Endodermal cell (in vitro differentiated cells): ENCODE results near the gene PHC2. TPM values are rescaled to one million over a fixed set of nuclear protein-coding genes. Genes with fewer than 3 reads are reported as not detected.

Source experiments
- DNase-seq: peaks from one replicate; pipeline ENCODE4 v3.0.0-alpha.2; 2017
- H3K27ac ChIP-seq: 2 replicates; pipeline ENCODE4 v1.5.1; 2013; ENCODE audit warnings: mild to moderate bottlenecking, low read depth, low read length, moderate library complexity
- H3K27me3 ChIP-seq: 2 replicates; pipeline ENCODE4 v1.6.1; 2013; ENCODE audit warnings: mild to moderate bottlenecking, low read length, moderate library complexity; ENCODE audit not compliant: insufficient read depth, control insufficient read depth, poor library complexity, severe bottlenecking
- H3K36me3 ChIP-seq: 2 replicates; pipeline ENCODE4 v1.7.0; 2013; ENCODE audit warnings: mild to moderate bottlenecking, low read length, moderate library complexity; ENCODE audit not compliant: control insufficient read depth, insufficient read depth
- H3K4me1 ChIP-seq: one replicate; pipeline ENCODE4 v1.7.0; 2013; ENCODE audit warnings: low read length; ENCODE audit not compliant: control insufficient read depth, insufficient read depth
- H3K4me3 ChIP-seq: 2 replicates; pipeline ENCODE4 v1.5.1; 2013; ENCODE audit warnings: mild to moderate bottlenecking, low read length, moderate library complexity
- H3K9ac ChIP-seq: 2 replicates; pipeline ENCODE4 v1.6.1; 2013; ENCODE audit warnings: mild to moderate bottlenecking, low read length, moderate library complexity; ENCODE audit not compliant: poor library complexity, severe bottlenecking; ENCODE audit errors: extremely low read depth
- H3K9me3 ChIP-seq: 2 replicates; pipeline ENCODE4 v1.6.1; 2013; ENCODE audit warnings: mild to moderate bottlenecking, low read length, moderate library complexity; ENCODE audit not compliant: control insufficient read depth
- H3K27ac Mint-ChIP-seq: 2 replicates; pipeline ENCODE4 v1.8.0; 2020; ENCODE audit warnings: mixed read lengths
- H3K27me3 Mint-ChIP-seq: 2 replicates; pipeline ENCODE4 v1.8.0; 2021; ENCODE audit warnings: mild to moderate bottlenecking, mixed read lengths; ENCODE audit not compliant: insufficient read depth
- H3K36me3 Mint-ChIP-seq: 2 replicates; pipeline ENCODE4 v1.8.0; 2020; ENCODE audit warnings: low read depth, mixed read lengths
- H3K4me1 Mint-ChIP-seq: 2 replicates; pipeline ENCODE4 v1.8.0; 2020; ENCODE audit warnings: mixed read lengths
- H3K4me3 Mint-ChIP-seq: 2 replicates; pipeline ENCODE4 v1.8.0; 2020; ENCODE audit warnings: mild to moderate bottlenecking, moderate library complexity, mixed read lengths
- H3K9me3 Mint-ChIP-seq: 2 replicates; pipeline ENCODE4 v1.8.0; 2020; ENCODE audit warnings: mild to moderate bottlenecking, mixed read lengths
- WGBS, 2 experiments: methylation state at CpG; one replicate each; pipeline versions ENCODE4 v1.1.5 to v1.1.7; 2013; ENCODE audit warnings: missing lambda C conversion rate in 2 of 2, mixed read lengths in 1 of 2; ENCODE audit not compliant: insufficient coverage in 1 of 2, insufficient read length in 1 of 2; 5-methylcytosine and 5-hydroxymethylcytosine counted together
- total RNA-seq, 2 donors: library from RNA; stranded (reverse); fragmentation: NEBNext Ultra II Directional in 1 of 2; extraction: Animal tissue kit (Norgen Biotek cat#: 25700) in 1 of 2; gene quantifications; 2 replicates in 1 of 2; 3 replicates in 1 of 2; pipeline ENCODE4 v1.2.1, GENCODE V29; 2021
- TF ChIP-seq, protein P1 (sequence below): fragments of 200-600 bp; sonication (generic); conservative IDR thresholded peaks from 2 replicates; pipeline ENCODE4 v1.5.0; 2021; ENCODE audit warnings: antibody characterized with exemption, mild to moderate bottlenecking

PHC2 gene
- total RNA-seq, 2 donors from 2014 or later = 32.1 to 43.9 TPM

DNA sequence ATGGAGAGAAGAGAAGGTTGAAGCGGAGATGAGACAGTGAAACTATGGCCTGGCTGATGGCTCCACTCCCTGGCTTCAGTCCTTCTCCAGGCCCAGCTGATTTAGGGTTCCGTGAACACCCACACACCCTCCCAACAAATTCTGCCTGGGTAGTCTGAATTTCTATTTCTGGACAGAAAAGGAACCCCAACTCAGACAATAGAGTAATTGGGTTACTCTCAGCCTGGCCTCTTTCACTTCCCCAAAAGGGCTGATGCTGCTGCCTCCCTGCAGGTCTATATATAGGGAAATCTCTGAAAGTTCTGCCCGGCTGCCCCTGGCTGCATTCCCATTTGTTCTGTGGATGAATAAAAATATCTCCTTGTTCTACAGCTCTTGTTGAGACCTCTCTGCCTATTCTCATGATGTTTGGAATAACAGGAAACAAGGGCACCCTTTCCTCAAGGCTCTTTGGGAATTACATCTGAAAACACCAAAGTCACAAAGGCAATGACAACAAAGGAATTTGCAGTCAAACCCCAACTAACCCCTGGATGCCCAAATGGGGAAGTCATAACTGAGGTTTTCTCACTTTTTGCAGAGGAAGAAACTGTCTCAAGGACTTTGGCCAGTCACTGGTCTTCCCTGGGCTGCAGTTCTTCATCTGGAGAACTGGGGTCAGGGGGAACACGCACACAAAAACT is 30.2 kb upstream of the PHC2 start:
- DNase-seq = no peak
- Histone ChIP-seq H3K27ac (no peak overlapping the region), H3K4me3 (no peak overlapping the region), H3K9ac (no peak overlapping the region), H3K36me3 (no peaks in the 10 kb centered on the region), H3K27me3 (no peaks in the 10 kb centered on the region), H3K9me3 (no peaks in the 10 kb centered on the region), H3K4me1 (no peaks in the 10 kb centered on the region)
- WGBS, 2 experiments = 90 to 100% methylated on average over 2 to 4 of the region's 4 CpGs
- Mint-ChIP-seq H3K9me3 (no peaks in the 10 kb centered on the region), H3K4me1 (no peaks in the 10 kb centered on the region), H3K4me3 (no peak overlapping the region), H3K27ac (no peak overlapping the region), H3K27me3 (peaks cover 18% of the 10 kb centered on the region), H3K36me3 (no peaks in the 10 kb centered on the region)
- TF ChIP-seq, protein P1, sequence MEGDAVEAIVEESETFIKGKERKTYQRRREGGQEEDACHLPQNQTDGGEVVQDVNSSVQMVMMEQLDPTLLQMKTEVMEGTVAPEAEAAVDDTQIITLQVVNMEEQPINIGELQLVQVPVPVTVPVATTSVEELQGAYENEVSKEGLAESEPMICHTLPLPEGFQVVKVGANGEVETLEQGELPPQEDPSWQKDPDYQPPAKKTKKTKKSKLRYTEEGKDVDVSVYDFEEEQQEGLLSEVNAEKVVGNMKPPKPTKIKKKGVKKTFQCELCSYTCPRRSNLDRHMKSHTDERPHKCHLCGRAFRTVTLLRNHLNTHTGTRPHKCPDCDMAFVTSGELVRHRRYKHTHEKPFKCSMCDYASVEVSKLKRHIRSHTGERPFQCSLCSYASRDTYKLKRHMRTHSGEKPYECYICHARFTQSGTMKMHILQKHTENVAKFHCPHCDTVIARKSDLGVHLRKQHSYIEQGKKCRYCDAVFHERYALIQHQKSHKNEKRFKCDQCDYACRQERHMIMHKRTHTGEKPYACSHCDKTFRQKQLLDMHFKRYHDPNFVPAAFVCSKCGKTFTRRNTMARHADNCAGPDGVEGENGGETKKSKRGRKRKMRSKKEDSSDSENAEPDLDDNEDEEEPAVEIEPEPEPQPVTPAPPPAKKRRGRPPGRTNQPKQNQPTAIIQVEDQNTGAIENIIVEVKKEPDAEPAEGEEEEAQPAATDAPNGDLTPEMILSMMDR = no peak

DNA sequence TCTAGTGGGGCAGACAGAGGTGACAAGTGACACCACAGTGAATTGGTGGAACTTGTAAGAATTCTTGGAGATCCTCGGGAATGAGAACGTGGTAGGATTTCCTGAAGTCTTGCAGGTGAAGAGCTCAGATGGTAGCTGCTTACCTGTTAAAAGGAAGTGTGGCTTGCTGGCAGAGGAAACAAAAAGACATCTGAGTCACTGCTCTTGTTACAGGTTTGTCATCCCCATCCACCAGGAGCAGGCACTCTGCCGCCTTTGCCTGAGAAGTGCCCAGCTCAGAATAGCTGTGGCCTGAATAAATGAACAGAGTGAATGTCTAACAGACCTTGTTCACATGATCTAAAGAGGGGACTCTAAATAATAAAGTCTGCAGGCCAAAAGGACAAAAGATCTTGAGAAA is 29.2 kb upstream of the PHC2 start:
- H3K4me1 ChIP-seq = no peaks in the 10 kb centered on the region
- no peak for DNase-seq
- no peaks in the 10 kb centered on the region for H3K36me3 ChIP-seq
- H3K27me3 Mint-ChIP-seq = peaks cover 18% of the 10 kb centered on the region
- no peaks in the 10 kb centered on the region for H3K36me3 Mint-ChIP-seq
- no peaks in the 10 kb centered on the region for H3K4me1 Mint-ChIP-seq
- no peaks in the 10 kb centered on the region for H3K9me3 ChIP-seq
- no peak overlapping the region for H3K9ac ChIP-seq
- H3K4me3 Mint-ChIP-seq = no peak overlapping the region
- no peak overlapping the region for H3K27ac ChIP-seq
- no peaks in the 10 kb centered on the region for H3K27me3 ChIP-seq
- H3K9me3 Mint-ChIP-seq = no peaks in the 10 kb centered on the region
- 90 to 94% methylated on average over 3 of the region's 3 CpGs for WGBS, 2 experiments
- H3K4me3 ChIP-seq = no peak overlapping the region
- TF ChIP-seq, protein P1 = no peak
- H3K27ac Mint-ChIP-seq = no peak overlapping the region

DNA sequence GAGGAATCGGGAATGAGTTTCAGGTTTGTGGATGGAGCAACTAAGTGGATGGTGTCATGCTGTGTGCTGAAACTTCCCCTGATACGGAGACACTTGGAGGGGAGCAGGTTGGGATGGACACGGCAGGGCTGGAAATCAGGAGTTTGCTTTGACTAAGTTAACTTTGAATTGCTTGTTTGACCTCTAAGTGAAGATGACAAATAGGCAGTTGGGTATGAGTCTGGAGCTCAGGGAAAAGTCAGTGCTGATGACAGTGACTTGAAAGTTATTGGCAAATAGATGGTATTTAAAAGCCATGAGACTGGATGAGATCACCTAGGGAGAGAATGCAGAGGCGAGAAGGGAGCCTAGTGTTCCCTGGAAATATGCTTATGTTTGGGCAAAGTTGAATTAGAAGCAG is 28.8 kb upstream of the PHC2 start:
- Histone ChIP-seq H3K9ac (no peak overlapping the region), H3K4me1 (no peaks in the 10 kb centered on the region), H3K27ac (no peak overlapping the region), H3K9me3 (no peaks in the 10 kb centered on the region), H3K4me3 (no peak overlapping the region), H3K27me3 (no peaks in the 10 kb centered on the region), H3K36me3 (no peaks in the 10 kb centered on the region)
- H3K4me3 Mint-ChIP-seq = no peak overlapping the region
- TF ChIP-seq, protein P1 = no peak
- no peak for DNase-seq
- no peak overlapping the region for H3K27ac Mint-ChIP-seq
- WGBS, 2 experiments = 88 to 97% methylated on average over 4 of the region's 4 CpGs
- H3K4me1 Mint-ChIP-seq = no peaks in the 10 kb centered on the region
- H3K36me3 Mint-ChIP-seq = no peaks in the 10 kb centered on the region
- no peaks in the 10 kb centered on the region for H3K9me3 Mint-ChIP-seq
- peaks cover 18% of the 10 kb centered on the region for H3K27me3 Mint-ChIP-seq
